K562 (cell line): ENCODE data around the gene PTPRE. TPM values are rescaled to one million over a fixed set of nuclear protein-coding genes. Genes with fewer than 3 reads are reported as not detected.

Source experiments
- ATAC-seq: fragments of 200-7000 bp; cut with Tn5 transposase; 3 replicates; pipeline ENCODE4 v1.9.1; 2020; ENCODE audit warnings: moderate library complexity
- BruUV-seq: library from RNA; stranded (reverse); fragments of 400-500 nt; replicated peaks from 2 replicates; lab custom pipeline; 2021; lab: Mats Ljungman, UMichigan
- CTCF ChIA-PET: fragments of 300-600 bp; formaldehyde crosslinking; extraction: SDS; loops from one replicate; lab custom pipeline; 2021; ENCODE audit warnings: low intra/inter-chr PET ratio; lab: Yijun Ruan, JAX
- POLR2A ChIA-PET: fragments of 300-600, 350-650 bp; sonication (Branson Sonifier 250); formaldehyde crosslinking; extraction: SDS; loops from one replicate; lab custom pipeline; 2021; ENCODE audit warnings: antibody characterized with exemption, inconsistent platforms; lab: Yijun Ruan, JAX
- DNase-seq, 4 experiments: peaks; one replicate each; pipeline versions ENCODE4 v3.0.0 to v3.0.0-alpha.2; 2011 to 2018; ENCODE audit warnings: low spot score in 3 of 4, mixed read lengths in 3 of 4; ENCODE audit errors: extremely low read depth in 1 of 4
- FAIRE-seq: peaks from 2 replicates; lab custom pipeline; 2011; peaks lifted over from hg19 to GRCh38; lab: Jason Lieb, UNC
- H2AFZ ChIP-seq: 2 replicates; pipeline ENCODE4 v1.6.0; 2011; ENCODE audit warnings: low read depth, low read length, control low read depth, inconsistent platforms
- H3K27ac ChIP-seq: fragments of 200-600 bp; 3 replicates; pipeline ENCODE4 v1.8.0; 2011; ENCODE audit warnings: low read depth, mild to moderate bottlenecking, control low read depth, inconsistent platforms, low read length, moderate library complexity, mixed read lengths; ENCODE audit errors: extremely low read depth
- H3K27me3 ChIP-seq, 2 experiments: fragments of 300-600 bp in 1 of 2; 2 replicates in 1 of 2; 3 replicates in 1 of 2; pipeline versions ENCODE4 v1.6.0 to v1.8.0; 2011; ENCODE audit warnings: inconsistent platforms in 2 of 2, low read length in 2 of 2, mild to moderate bottlenecking in 1 of 2, mixed read lengths in 1 of 2, moderate library complexity in 1 of 2; ENCODE audit not compliant: control insufficient read depth in 2 of 2, insufficient read depth in 2 of 2
- H3K36me3 ChIP-seq: fragments of 300-600 bp; 3 replicates; pipeline ENCODE4 v1.8.0; 2011; ENCODE audit warnings: mild to moderate bottlenecking, low read length, inconsistent platforms; ENCODE audit not compliant: control insufficient read depth, insufficient read depth
- H3K4me1 ChIP-seq, 2 experiments: fragments of 200-600 bp in 1 of 2; replicated peaks in 1 of 2; 2 replicates in 1 of 2; 3 replicates in 1 of 2; pipeline versions ENCODE4 v1.5.1 to v1.8.0; 2011; ENCODE audit warnings: inconsistent platforms in 2 of 2, low read length in 2 of 2, mild to moderate bottlenecking in 1 of 2, mixed read lengths in 1 of 2, moderate library complexity in 1 of 2; ENCODE audit not compliant: control insufficient read depth in 2 of 2, insufficient read depth in 2 of 2
- H3K4me2 ChIP-seq: 2 replicates; pipeline ENCODE4 v1.6.1; 2011; ENCODE audit warnings: low read length, control low read depth, inconsistent platforms, mixed read lengths; ENCODE audit not compliant: insufficient read depth
- H3K4me3 ChIP-seq: fragments of 200-600 bp; sonication (generic), shearing (Covaris generic); 2 replicates; pipeline ENCODE4 v1.5.1; 2016; ENCODE audit warnings: control low read depth, inconsistent platforms
- H3K79me2 ChIP-seq: fragments of 200-600 bp; 3 replicates; pipeline ENCODE4 v1.8.0; 2011; ENCODE audit warnings: low read length, inconsistent platforms; ENCODE audit not compliant: control insufficient read depth, insufficient read depth
- H3K9ac ChIP-seq, 2 experiments: 2 replicates each; pipeline versions ENCODE4 v1.6.0 to v1.6.1; 2011; ENCODE audit warnings: low read depth in 2 of 2, low read length in 2 of 2, control low read depth in 1 of 2, inconsistent platforms in 1 of 2, mild to moderate bottlenecking in 1 of 2, mixed read lengths in 1 of 2; ENCODE audit not compliant: insufficient read depth in 1 of 2
- H3K9me1 ChIP-seq: one replicate; pipeline ENCODE4 v1.6.0; 2011; ENCODE audit warnings: inconsistent platforms, mild to moderate bottlenecking, low read length, moderate library complexity; ENCODE audit not compliant: control insufficient read depth, insufficient read depth
- H3K9me3 ChIP-seq: replicated peaks from 2 replicates; pipeline ENCODE4 v1.5.1; 2011; ENCODE audit warnings: low read depth, low read length, inconsistent platforms; ENCODE audit not compliant: control insufficient read depth, insufficient read depth
- H4K20me1 ChIP-seq: replicated peaks from 2 replicates; pipeline ENCODE4 v1.6.1; 2011; ENCODE audit warnings: low read length, inconsistent platforms, mixed read lengths; ENCODE audit not compliant: control insufficient read depth, insufficient read depth
- HOXB6 ChIP-seq: fragments of 250-450 bp; sonication (Bioruptor Pico); IDR thresholded peaks from 2 replicates; pipeline ENCODE4 v1.5.1; 2022; ENCODE audit warnings: mild to moderate bottlenecking, borderline replicate concordance
- NR2C2 ChIP-seq, 2 experiments: fragments of 200-800 bp in 1 of 2; sonication (Bioruptor generic) in 1 of 2; sonication (generic) in 1 of 2; formaldehyde crosslinking in 1 of 2; IDR thresholded peaks; 2 replicates each; pipeline versions ENCODE4 v1.6.1 to v1.8.0; 2016 to 2022; ENCODE audit warnings: mild to moderate bottlenecking in 1 of 2, missing compliant biosample characterization in 1 of 2, missing genetic modification characterization in 1 of 2, missing genetic modification reagents in 1 of 2
- RCOR1 ChIP-seq, 2 experiments: IDR thresholded peaks; 2 replicates each; pipeline ENCODE4 v1.6.1; 2012; ENCODE audit warnings: low read depth in 2 of 2, low read length in 2 of 2, borderline replicate concordance in 1 of 2, improper control_type of control experiment in 1 of 2
- ZNF444 ChIP-seq: fragments of 250-450 bp; sonication (Bioruptor Pico); IDR thresholded peaks from 2 replicates; pipeline ENCODE4 v1.4.0; 2020; ENCODE audit warnings: mild to moderate bottlenecking, moderate library complexity
- ZNF445 ChIP-seq: fragments of 250-450 bp; sonication (Bioruptor Pico); IDR thresholded peaks from 2 replicates; pipeline ENCODE4 v1.4.0; 2020; ENCODE audit warnings: low read depth, mild to moderate bottlenecking, moderate library complexity
- WGBS: fragments of 100-300 bp; shearing (Covaris generic); methylation state at CpG from one replicate; pipeline ENCODE4 v1.1.6; 2016; ENCODE audit warnings: low coverage, mixed read lengths; ENCODE audit not compliant: insufficient coverage; ENCODE audit errors: missing lambda C conversion rate; 5-methylcytosine and 5-hydroxymethylcytosine counted together
- in situ Hi-C: fragments of 300-500 bp; cut with MboI; formaldehyde crosslinking; loops from 4 replicates; pipeline ENCODE4 v1.15.0; 2018; ENCODE audit warnings: inconsistent platforms, mixed read lengths
- intact Hi-C: fragments of 100-400 bp; cut with micrococcal nuclease; formaldehyde crosslinking; loops from 2 replicates; pipeline ENCODE4 v1.14.2; 2022
- polyA plus RNA-seq, 8 experiments: library from polyadenylated mRNA; depleted of rRNA in 4 of 8; stranded (reverse) in 5 of 8; unstranded in 3 of 8; fragments of >200 nt; fragmentation: Nextera tagmentation in 2 of 8; fragmentation: Illumina TruSeq in 1 of 8; extraction: Ambion mirVana in 2 of 8; extraction: Trizol in 1 of 8; gene quantifications; 2 replicates each; pipeline versions ENCODE4 v1.2.1 to v1.2.3, GENCODE V29; 2011 to 2014; ENCODE audit warnings: inconsistent platforms in 1 of 8, missing spikeins in 1 of 8
- total RNA-seq, 7 experiments: library from RNA; depleted of rRNA in 6 of 7; stranded (reverse); fragments of >200 nt in 6 of 7; fragmentation: Illumina TruSeq in 2 of 7; extraction: Trizol in 2 of 7; gene quantifications; 2 replicates each; pipeline versions ENCODE4 v1.2.1 to v1.2.3, GENCODE V29; 2011 to 2021; ENCODE audit warnings: low replicate concordance in 1 of 7

PTPRE gene
- total and polyA plus RNA-seq, 9 of the 15 experiments (the other 6 are each of a cell fraction or from before 2014, with no cell fraction given) = 0.01 to 0.13 (median 0.04) TPM; not detected in 4

- Histone ChIP-seq H3K9me3 (no peaks in the 10 kb centered on the region), H3K4me1 (peaks cover 0 to 3% of the 10 kb centered on the region in 2 experiments; a peak in 2 of 5 replicates), H3K27ac (no peak overlapping the region), H3K27me3 (peaks cover 0 to 16% of the 10 kb centered on the region in 2 experiments; a peak in 3 of 5 replicates), H3K4me2 (no peak overlapping the region), H4K20me1 (no peaks in the 10 kb centered on the region), H3K4me3 (no peak overlapping the region), H3K79me2 (no peaks in the 10 kb centered on the region), H2AFZ (no peak overlapping the region), H3K9ac (no peak overlapping the region), H3K9me1 (no peaks in the 10 kb centered on the region), H3K36me3 (no peaks in the 10 kb centered on the region)
- in situ Hi-C loops = no loop called here
- TF ChIP-seq ZNF445 (CRISPR knock-in tag) (no peak), NR2C2 (CRISPR knock-in tag; IDR thresholded peaks at IDR 0.05) (no peak), NR2C2 (tag; IDR thresholded peaks at IDR 0.05) (no peak), HOXB6 (no peak), ZNF444 (no peak), RCOR1 (IDR thresholded peaks at IDR 0.05; ENCODE audit: borderline replicate concordance in 1 of 2, low read depth in 2 of 2, low read length in 2 of 2) (no peak)
- intact Hi-C loops = loop anchor here (10.0 kb wide), 1 partner anchor 46 kb away; no protein-coding TSS in a partner anchor
- FAIRE-seq = no peak
- 7% methylated on average over 9 of the region's 9 CpGs for WGBS
- ChIA-PET POLR2A (no interaction called here), CTCF (no interaction called here)
- no TSS peak for BruUV-seq
- no peak for DNase-seq
- ATAC-seq = no peak
Measured at GRCh38 chr10:128060341-128061250, 153.7 kb downstream of the PTPRE start.
